Heart right ventricle (tissue), 16 donors: ENCODE measurements around the gene P4HTM. TPM values are rescaled to one million over a fixed set of nuclear protein-coding genes. Genes with fewer than 3 reads are reported as not detected.

Experiments
- ATAC-seq, 8 donors: fragments of 200-7000 bp; cut with Tn5 transposase; one replicate each; pipeline ENCODE4 v1.9.1; 2020; ENCODE audit warnings: mild to moderate bottlenecking in 8 of 8, moderate library complexity in 8 of 8, moderate number of reproducible peaks in 1 of 8
- DNase-seq, 2 donors: peaks; one replicate each; pipeline ENCODE4 v3.0.0-alpha.2; 2020
- H3K27ac ChIP-seq, 10 donors: fragments of 200-600 bp; sonication (generic) in 2 of 10; one replicate each; pipeline versions ENCODE4 v1.5.0 to v1.8.0; 2020 to 2022; ENCODE audit warnings: mild to moderate bottlenecking in 3 of 10
- H3K27me3 ChIP-seq, 7 donors: fragments of 200-600 bp; one replicate each; pipeline ENCODE4 v1.8.0; 2021 to 2022; ENCODE audit warnings: mild to moderate bottlenecking in 2 of 7
- H3K36me3 ChIP-seq, 9 donors: fragments of 200-600 bp; sonication (generic) in 1 of 9; one replicate each; pipeline versions ENCODE4 v1.5.0 to v1.8.0; 2020 to 2022; ENCODE audit warnings: mild to moderate bottlenecking in 2 of 9
- H3K4me1 ChIP-seq, 9 donors: fragments of 200-600 bp; sonication (generic) in 1 of 9; one replicate each; pipeline versions ENCODE4 v1.5.0 to v1.8.0; 2020 to 2022; ENCODE audit warnings: mild to moderate bottlenecking in 4 of 9
- H3K4me3 ChIP-seq, 10 donors: fragments of 200-600 bp; sonication (generic) in 2 of 10; one replicate each; pipeline versions ENCODE4 v1.5.0 to v1.8.0; 2020 to 2022; ENCODE audit warnings: mild to moderate bottlenecking in 7 of 10, moderate library complexity in 2 of 10
- H3K9me3 ChIP-seq, 11 donors: fragments of 200-600 bp in 10 of 11; sonication (generic) in 2 of 11; one replicate each; pipeline versions ENCODE4 v1.5.0 to v1.8.0; 2013 to 2022; ENCODE audit warnings: mild to moderate bottlenecking in 2 of 11, control low read depth in 1 of 11, moderate library complexity in 1 of 11
- WGBS, 2 donors: extraction: QIAGEN DNeasy Blood & Tissue Kit; methylation state at CpG; one replicate each; pipeline ENCODE4 v1.1.7; 2013; ENCODE audit warnings: inconsistent platforms in 1 of 2; 5-methylcytosine and 5-hydroxymethylcytosine counted together
- intact Hi-C, 10 donors: fragments of 100-400 bp; cut with DNase I; formaldehyde crosslinking; loops; one replicate each; pipeline versions ENCODE4 v1.11.1 to v1.14.2; 2022
- polyA plus RNA-seq, 2 donors: library from polyadenylated mRNA; stranded (reverse); fragments of 200-250 nt; gene quantifications; one replicate each; pipeline ENCODE4 v1.2.3, GENCODE V29; 2013
- total RNA-seq, 10 donors: library from RNA; stranded (reverse); fragmentation: NEBNext Ultra II Directional in 3 of 10; extraction: Animal tissue kit (Norgen Biotek cat#: 25700) in 3 of 10; gene quantifications; one replicate each; pipeline versions ENCODE4 v1.2.1 to v1.2.4, GENCODE V29; 2021 to 2023
- TF ChIP-seq, protein P1 (sequence below), 9 donors: fragments of 200-600 bp; sonication (generic) in 2 of 9; IDR thresholded peaks; one replicate each; pipeline versions ENCODE4 v1.5.0 to v1.8.0; 2021 to 2022; ENCODE audit warnings: antibody characterized with exemption in 9 of 9, mild to moderate bottlenecking in 5 of 9, moderate library complexity in 1 of 9
- donor health status: Arrhythmogenic right ventricular cardiomyopathy.
- donor health status: ischemic (EF 13 %, LVEDD 7.1; RV severe dilation, severe dysfunction).
- donor health status: healthy with polysubstance abuse.
- donor health status: DM: no; HTN: yes; CAD: no.
- donor health status: DM: no; HTN: no; CAD: no.
- donor health status: ischemic (EF 25% LVEDD 6.9; RV normal size, moderate dysfunction).
- donor health status: ischemic (EF 25% LVEDD 5.7; RV mildly dilated, moderate dysfunction).
- donor health status: healthy.
- donor health status: DM: yes; HTN: yes; CAD: no.
- donor health status: Ischemic cardiomyopathy.
- donor health status: ischemic (EF 35%, LVEDD 5.7; RV mildly dilated, moderate dysfunction).
- donor health status: nonischemic (EF 11% LVEDD 7.7; RV severe dilation, severe dysfunction).
- donor health status: DM: yes; HTN: yes; CAD: no.
- donor health status: PGD.
- donor health status: ischemic (EF 29% LVEDD 5.4; RV normal size, mild dysfunction).
- donor health status: nonischemic (EF 23%, LVEDD 6.1; RV moderate dilation, normal function).

Gene P4HTM
- total and polyA plus RNA-seq, 12 donors, result 23.8 to 41.7 (median 30.5) TPM

- intact Hi-C loops, result no loop called here
- 0% methylated on average over 78 to 85 of the region's 85 CpGs for WGBS, 2 donors
- Histone ChIP-seq H3K4me3 (peak within 1 kb of the TSS; percentile 64 to 99 (median 92)), H3K36me3 (peaks cover 0 to 42% (median 20%) of the 10 kb centered on the region in 9 donors), H3K9me3 (no peaks in the 10 kb centered on the region), H3K4me1 (peaks cover 8 to 53% (median 40%) of the 10 kb centered on the region in 9 donors), H3K27me3 (no peaks in the 10 kb centered on the region), H3K27ac (peak within 1 kb of the TSS; percentile 3 to 100 (median 78))
- DNase-seq, result peak; percentile 68 to 73
- ATAC-seq, result peak in 2 of 8 donors; percentile 1 to 6
- TF ChIP-seq, protein P1, sequence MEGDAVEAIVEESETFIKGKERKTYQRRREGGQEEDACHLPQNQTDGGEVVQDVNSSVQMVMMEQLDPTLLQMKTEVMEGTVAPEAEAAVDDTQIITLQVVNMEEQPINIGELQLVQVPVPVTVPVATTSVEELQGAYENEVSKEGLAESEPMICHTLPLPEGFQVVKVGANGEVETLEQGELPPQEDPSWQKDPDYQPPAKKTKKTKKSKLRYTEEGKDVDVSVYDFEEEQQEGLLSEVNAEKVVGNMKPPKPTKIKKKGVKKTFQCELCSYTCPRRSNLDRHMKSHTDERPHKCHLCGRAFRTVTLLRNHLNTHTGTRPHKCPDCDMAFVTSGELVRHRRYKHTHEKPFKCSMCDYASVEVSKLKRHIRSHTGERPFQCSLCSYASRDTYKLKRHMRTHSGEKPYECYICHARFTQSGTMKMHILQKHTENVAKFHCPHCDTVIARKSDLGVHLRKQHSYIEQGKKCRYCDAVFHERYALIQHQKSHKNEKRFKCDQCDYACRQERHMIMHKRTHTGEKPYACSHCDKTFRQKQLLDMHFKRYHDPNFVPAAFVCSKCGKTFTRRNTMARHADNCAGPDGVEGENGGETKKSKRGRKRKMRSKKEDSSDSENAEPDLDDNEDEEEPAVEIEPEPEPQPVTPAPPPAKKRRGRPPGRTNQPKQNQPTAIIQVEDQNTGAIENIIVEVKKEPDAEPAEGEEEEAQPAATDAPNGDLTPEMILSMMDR (IDR thresholded peaks at IDR 0.05), result no peak
Observed at GRCh38 chr3:49017971-49018706, 28.1 kb downstream of the P4HTM start, which contains the start of gene DALRD3. Gene DALRD3, minus strand, starts transcription at chr3:49018580. Its CDS starts 16 bp downstream, at chr3:49018564.

GRCh38 chr3:49018707-49019006, 28.6 kb downstream of the P4HTM start:
- TF ChIP-seq, protein P1 (IDR thresholded peaks at IDR 0.05), result no peak
- Histone ChIP-seq H3K4me3 (peak overlapping the region; percentile 64 to 99 (median 92)), H3K27ac (peak overlapping the region in 9 of 10 donors; percentile 73 to 100 (median 78)), H3K27me3 (no peaks in the 10 kb centered on the region), H3K9me3 (no peaks in the 10 kb centered on the region), H3K4me1 (peaks cover 8 to 53% (median 42%) of the 10 kb centered on the region in 9 donors), H3K36me3 (peaks cover 0 to 42% (median 22%) of the 10 kb centered on the region in 9 donors)
- ATAC-seq, result no peak
- 1 to 4% methylated on average over 18 of the region's 18 CpGs for WGBS, 2 donors
- intact Hi-C loops, result no loop called here
- no peak for DNase-seq

GRCh38 chr3:49019941-49020329, 29.9 kb downstream of the P4HTM start:
- ATAC-seq, result no peak
- Histone ChIP-seq H3K4me3 (peak overlapping the region in 9 of 10 donors; percentile 69 to 99 (median 94)), H3K4me1 (peaks cover 8 to 59% (median 43%) of the 10 kb centered on the region in 9 donors), H3K27ac (peak overlapping the region in 9 of 10 donors; percentile 99 to 100 (median 100)), H3K27me3 (no peaks in the 10 kb centered on the region), H3K9me3 (no peaks in the 10 kb centered on the region), H3K36me3 (peaks cover 0 to 42% (median 27%) of the 10 kb centered on the region in 9 donors)
- no peak for DNase-seq
- intact Hi-C loops, result loop anchor here in 3 of 10 donors (2.0 to 10.0 kb wide), 2 partner anchors 31 to 405 kb away; partner anchors contain the start of genes AMT (in 1 of the 3) and NICN1 (in 1 of the 3)
- TF ChIP-seq, protein P1 (IDR thresholded peaks at IDR 0.05), result no peak
- WGBS, 2 donors, result 42 to 51% methylated on average over 12 of the region's 12 CpGs

DNA sequence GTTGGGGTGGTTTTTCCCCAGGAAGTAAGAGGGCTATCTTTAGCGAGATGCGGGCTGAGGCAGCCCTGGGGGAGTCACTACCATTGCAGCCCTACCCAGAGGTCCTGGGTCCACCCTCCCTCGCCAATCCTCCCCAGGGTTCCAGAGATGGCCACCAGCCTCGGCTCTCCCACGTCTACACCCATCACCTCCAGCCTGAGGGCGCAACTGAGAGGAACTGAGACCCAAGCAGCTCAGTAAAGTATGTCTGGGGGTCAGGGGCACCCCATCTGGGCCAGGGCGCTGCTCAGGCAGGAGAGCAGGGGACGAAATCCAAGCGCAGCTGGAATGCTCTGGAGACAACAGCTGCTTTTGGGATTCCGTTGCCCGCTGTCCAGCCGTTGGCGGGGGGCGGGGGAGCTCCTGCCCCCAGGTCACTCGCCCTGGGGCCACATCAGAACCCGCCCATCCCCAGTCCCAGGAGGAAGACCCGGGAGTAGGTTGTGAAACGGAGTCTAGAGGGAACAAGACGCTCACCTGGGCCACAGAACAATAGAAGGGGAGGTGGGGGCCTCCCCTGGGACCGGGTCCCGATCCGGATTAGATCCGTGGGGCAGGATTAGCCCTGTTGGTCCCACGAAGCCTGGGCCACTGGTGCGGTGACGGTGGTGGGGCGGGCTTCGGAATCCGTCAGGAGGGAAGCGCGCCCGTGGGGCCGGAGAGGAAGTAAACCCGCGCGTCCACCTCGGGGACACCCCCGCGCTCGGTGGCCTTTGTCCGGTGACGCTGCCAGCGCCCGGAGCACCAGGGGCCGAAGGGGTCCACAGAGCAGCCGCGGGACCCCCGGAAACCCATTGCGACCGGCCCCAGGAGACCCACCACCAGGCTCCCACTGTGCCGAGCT, 30.5 kb downstream of the P4HTM start:
- Histone ChIP-seq H3K27ac (peak overlapping the region; percentile 98 to 100 (median 100)), H3K4me1 (peaks cover 8 to 64% (median 49%) of the 10 kb centered on the region in 9 donors), H3K9me3 (no peaks in the 10 kb centered on the region), H3K36me3 (peaks cover 0 to 42% (median 27%) of the 10 kb centered on the region in 9 donors), H3K27me3 (no peaks in the 10 kb centered on the region), H3K4me3 (peak overlapping the region; percentile 69 to 99 (median 92))
- TF ChIP-seq, protein P1 (IDR thresholded peaks at IDR 0.05), result no peak
- ATAC-seq, result peak; percentile 1 to 29 (median 6)
- WGBS, 2 donors, result 1 to 2% methylated on average over 51 of the region's 51 CpGs
- intact Hi-C loops, result loop anchor here in 3 of 10 donors (2.0 to 10.0 kb wide), 2 partner anchors 32 to 404 kb away; partner anchors contain the start of genes AMT (in 1 of the 3) and NICN1 (in 1 of the 3)
- peak; percentile 60 to 62 for DNase-seq
